Mucosa of descending colon (tissue), 3 donors: ENCODE results near the gene TNFRSF1B. TPM values are rescaled to one million over a fixed set of nuclear protein-coding genes. Genes with fewer than 3 reads are reported as not detected.

Experiments
- ATAC-seq: fragments of 200-7000 bp; cut with Tn5 transposase; one replicate; pipeline ENCODE4 v1.9.1; 2020; ENCODE audit warnings: mild to moderate bottlenecking, moderate library complexity
- DNase-seq, 3 donors: peaks; one replicate each; pipeline ENCODE4 v3.0.0-alpha.2; 2020
- H3K36me3 ChIP-seq: fragments of 200-600 bp; one replicate; pipeline ENCODE4 v1.8.0; 2021; ENCODE audit warnings: low read depth, mild to moderate bottlenecking
- H3K4me1 ChIP-seq: fragments of 200-600 bp; one replicate; pipeline ENCODE4 v1.8.0; 2021; ENCODE audit warnings: low read depth, mild to moderate bottlenecking
- H3K4me3 ChIP-seq: fragments of 200-600 bp; one replicate; pipeline ENCODE4 v1.8.0; 2021; ENCODE audit warnings: mild to moderate bottlenecking
- H3K9me3 ChIP-seq: fragments of 200-600 bp; one replicate; pipeline ENCODE4 v1.8.0; 2021; ENCODE audit warnings: mild to moderate bottlenecking
- intact Hi-C, 2 donors: fragments of 100-400 bp; cut with DNase I in 1 of 2; cut with micrococcal nuclease in 1 of 2; formaldehyde crosslinking; loops; one replicate each; pipeline versions ENCODE4 v1.11.0 to v1.11.1; 2022; cut with DNase I, micrococcal nuclease
- microRNA-seq: library from miRNA; unstranded; fragments of <30 nt; microRNA quantifications from one replicate; pipeline ENCODE4, GENCODE V29; 2019
- total RNA-seq, 3 donors: library from RNA; stranded (reverse); fragmentation: NEBNext Ultra II Directional in 2 of 3; extraction: Animal tissue kit (Norgen Biotek cat#: 25700) in 2 of 3; gene quantifications; one replicate each; pipeline versions ENCODE4 v1.2.1 to v1.2.4, GENCODE V29; 2021 to 2023
- TF ChIP-seq, protein P1 (sequence below): fragments of 200-600 bp; IDR thresholded peaks from one replicate; pipeline ENCODE4 v1.8.0; 2022; ENCODE audit warnings: antibody characterized with exemption, mild to moderate bottlenecking
- donor health status: DM: no; HTN: no; CAD: no; lungs with moderate emphysema.
- donor health status: DM: no; HTN: no; CAD: no.
- donor health status: DM: no; HTN: yes; CAD: no.

The TNFRSF1B gene
- total RNA-seq, 3 donors from 2014 or later, result 20.3 to 39.3 (median 31.6) TPM

GRCh38 chr1:12251442-12251841, 84.7 kb downstream of the TNFRSF1B start:
- Histone ChIP-seq H3K36me3 (peaks cover 3% of the 10 kb centered on the region), H3K4me3 (no peak overlapping the region), H3K9me3 (no peaks in the 10 kb centered on the region), H3K4me1 (no peaks in the 10 kb centered on the region)
- DNase-seq, result no peak
- intact Hi-C loops, result no loop called here
- no peak for ATAC-seq
- TF ChIP-seq, protein P1, sequence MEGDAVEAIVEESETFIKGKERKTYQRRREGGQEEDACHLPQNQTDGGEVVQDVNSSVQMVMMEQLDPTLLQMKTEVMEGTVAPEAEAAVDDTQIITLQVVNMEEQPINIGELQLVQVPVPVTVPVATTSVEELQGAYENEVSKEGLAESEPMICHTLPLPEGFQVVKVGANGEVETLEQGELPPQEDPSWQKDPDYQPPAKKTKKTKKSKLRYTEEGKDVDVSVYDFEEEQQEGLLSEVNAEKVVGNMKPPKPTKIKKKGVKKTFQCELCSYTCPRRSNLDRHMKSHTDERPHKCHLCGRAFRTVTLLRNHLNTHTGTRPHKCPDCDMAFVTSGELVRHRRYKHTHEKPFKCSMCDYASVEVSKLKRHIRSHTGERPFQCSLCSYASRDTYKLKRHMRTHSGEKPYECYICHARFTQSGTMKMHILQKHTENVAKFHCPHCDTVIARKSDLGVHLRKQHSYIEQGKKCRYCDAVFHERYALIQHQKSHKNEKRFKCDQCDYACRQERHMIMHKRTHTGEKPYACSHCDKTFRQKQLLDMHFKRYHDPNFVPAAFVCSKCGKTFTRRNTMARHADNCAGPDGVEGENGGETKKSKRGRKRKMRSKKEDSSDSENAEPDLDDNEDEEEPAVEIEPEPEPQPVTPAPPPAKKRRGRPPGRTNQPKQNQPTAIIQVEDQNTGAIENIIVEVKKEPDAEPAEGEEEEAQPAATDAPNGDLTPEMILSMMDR, result no peak

DNA sequence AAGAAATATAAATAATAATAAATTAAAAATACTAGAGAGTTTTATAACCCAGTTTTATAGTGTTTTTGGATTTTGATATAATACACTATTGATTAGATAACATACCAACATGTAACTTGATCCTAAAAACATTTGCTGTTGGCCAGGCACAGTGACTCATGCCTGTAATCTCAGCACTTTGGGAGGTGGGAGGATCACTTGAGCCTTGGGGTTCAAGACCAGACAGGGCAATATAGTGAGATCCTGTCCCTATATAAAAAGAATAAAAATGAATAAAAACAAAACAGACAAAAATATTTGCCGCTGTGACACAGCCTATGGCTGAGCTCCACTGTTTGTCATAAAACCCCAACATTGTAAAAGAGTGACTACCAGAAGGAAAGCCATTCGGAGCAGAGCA, 89.1 kb downstream of the TNFRSF1B start:
- no peak overlapping the region for H3K4me3 ChIP-seq
- H3K9me3 ChIP-seq, result no peaks in the 10 kb centered on the region
- H3K4me1 ChIP-seq, result no peaks in the 10 kb centered on the region
- intact Hi-C loops, result no loop called here
- TF ChIP-seq, protein P1, result no peak
- no peak for DNase-seq
- peaks cover 3% of the 10 kb centered on the region for H3K36me3 ChIP-seq
- ATAC-seq, result no peak

- no peaks in the 10 kb centered on the region for H3K9me3 ChIP-seq
- DNase-seq, result no peak
- no peaks in the 10 kb centered on the region for H3K4me1 ChIP-seq
- H3K4me3 ChIP-seq, result no peak overlapping the region
- no peak for ATAC-seq
- intact Hi-C loops, result no loop called here
- H3K36me3 ChIP-seq, result peaks cover 4% of the 10 kb centered on the region
- TF ChIP-seq, protein P1, result no peak
These were observed 91.5 kb downstream of the TNFRSF1B start for GRCh38 chr1:12258272-12258671.

Small RNA genes within 50 kb of the gene (microRNA-seq; reads per million reads assigned to microRNA genes)
- not detected for gene MIR4632
- gene MIR7846, result 1.6 reads per million

Other genes with a start within 250 kb of the TNFRSF1B start
- gene KIAA2013, start 240.6 kb upstream of the TNFRSF1B start, total RNA-seq, result 100 to 1,000 TPM in 1 of 3 donors, 10 to 100 TPM in 2; 69.6 to 102 (median 88.6) TPM
- 10 to 100 TPM; 33.7 to 68.6 (median 35.4) TPM for gene PLOD1, start 232.3 kb upstream of the TNFRSF1B start, total RNA-seq
- gene MFN2, start 186.5 kb upstream of the TNFRSF1B start, total RNA-seq, result 100 to 1,000 TPM; 103 to 131 (median 110) TPM
- gene MIIP, start 147.5 kb upstream of the TNFRSF1B start, total RNA-seq, result 10 to 100 TPM; 17.6 to 23.9 (median 22.0) TPM
- gene TNFRSF8, start 103.7 kb upstream of the TNFRSF1B start, total RNA-seq, result under 1 TPM in 2 of 3 donors, not detected in 1; 0.31 to 0.51 TPM
- gene VPS13D, start 63.0 kb downstream of the TNFRSF1B start, total RNA-seq, result 10 to 100 TPM; 70.1 to 96.6 (median 96.6) TPM